Smooth muscle cell (in vitro differentiated cells): ENCODE results near the gene RAPGEF3. TPM values are rescaled to one million over a fixed set of nuclear protein-coding genes. Genes with fewer than 3 reads are reported as not detected.

Experiments
- DNase-seq: peaks from one replicate; lab custom pipeline; 2025; ENCODE audit not compliant: unreplicated experiment; lab: John Stamatoyannopoulos, UW
- H2AFZ ChIP-seq: fragments of 200-600 bp; sonication (generic); 2 replicates; pipeline ENCODE4 v1.6.0; 2016; ENCODE audit warnings: antibody characterized with exemption, low read depth, mild to moderate bottlenecking
- H3F3A ChIP-seq: fragments of 200-600 bp; sonication (generic); 2 replicates; pipeline ENCODE4 v1.6.0; 2017; ENCODE audit warnings: antibody characterized with exemption, low read depth
- H3K27ac ChIP-seq: fragments of 200-600 bp; sonication (generic); 2 replicates; pipeline ENCODE4 v1.5.1; 2016; ENCODE audit warnings: low read depth, mild to moderate bottlenecking
- H3K27me3 ChIP-seq: fragments of 200-600 bp; sonication (generic); 2 replicates; pipeline ENCODE4 v1.6.1; 2016; ENCODE audit warnings: low read depth, mild to moderate bottlenecking
- H3K36me3 ChIP-seq: fragments of 200-600 bp; sonication (generic); 2 replicates; pipeline ENCODE4 v1.5.1; 2016; ENCODE audit warnings: low read depth
- H3K4me1 ChIP-seq: fragments of 200-600 bp; sonication (generic); 2 replicates; pipeline ENCODE4 v1.5.1; 2016; ENCODE audit warnings: low read depth
- H3K4me2 ChIP-seq: fragments of 200-600 bp; sonication (generic); 2 replicates; pipeline ENCODE4 v1.6.0; 2016; ENCODE audit warnings: mild to moderate bottlenecking
- H3K4me3 ChIP-seq: fragments of 200-600 bp; sonication (generic); 2 replicates; pipeline ENCODE4 v1.5.1; 2016; ENCODE audit warnings: mild to moderate bottlenecking
- H3K79me2 ChIP-seq: fragments of 200-600 bp; sonication (generic); 2 replicates; pipeline ENCODE4 v1.6.0; 2016; ENCODE audit warnings: low read depth, mild to moderate bottlenecking
- H3K9ac ChIP-seq: fragments of 200-600 bp; sonication (generic); 2 replicates; pipeline ENCODE4 v1.6.0; 2016; ENCODE audit warnings: low read depth
- H3K9me3 ChIP-seq: fragments of 200-600 bp; sonication (generic); replicated peaks from 2 replicates; pipeline ENCODE4 v1.5.1; 2016; ENCODE audit warnings: low read depth
- H4K20me1 ChIP-seq: fragments of 200-600 bp; sonication (generic); 2 replicates; pipeline ENCODE4 v1.6.0; 2016; ENCODE audit warnings: low read depth
- WGBS: methylation state at CpG from one replicate; pipeline ENCODE4 v1.1.7; 2016; ENCODE audit warnings: low lambda C conversion rate; 5-methylcytosine and 5-hydroxymethylcytosine counted together
- polyA plus RNA-seq: library from polyadenylated mRNA; unstranded; fragments of >200 nt; fragmentation: Nextera tagmentation; extraction: Ambion mirVana; gene quantifications from 2 replicates; pipeline ENCODE4 v1.2.1, GENCODE V29; 2016
- total RNA-seq: library from RNA; depleted of rRNA; stranded (reverse); fragments of >200 nt; gene quantifications from 2 replicates; pipeline ENCODE4 v1.2.3, GENCODE V29; 2014
- TF ChIP-seq, protein P1 (sequence below): fragments of 200-600 bp; sonication (generic); IDR thresholded peaks from 2 replicates; pipeline ENCODE4 v1.5.1; 2017; ENCODE audit warnings: borderline replicate concordance, mild to moderate bottlenecking, antibody characterized with exemption; ENCODE audit not compliant: insufficient read depth, poor library complexity, severe bottlenecking

Gene RAPGEF3
- total and polyA plus RNA-seq, 2 experiments from 2014 or later = 1.9 to 5.6 TPM

DNA sequence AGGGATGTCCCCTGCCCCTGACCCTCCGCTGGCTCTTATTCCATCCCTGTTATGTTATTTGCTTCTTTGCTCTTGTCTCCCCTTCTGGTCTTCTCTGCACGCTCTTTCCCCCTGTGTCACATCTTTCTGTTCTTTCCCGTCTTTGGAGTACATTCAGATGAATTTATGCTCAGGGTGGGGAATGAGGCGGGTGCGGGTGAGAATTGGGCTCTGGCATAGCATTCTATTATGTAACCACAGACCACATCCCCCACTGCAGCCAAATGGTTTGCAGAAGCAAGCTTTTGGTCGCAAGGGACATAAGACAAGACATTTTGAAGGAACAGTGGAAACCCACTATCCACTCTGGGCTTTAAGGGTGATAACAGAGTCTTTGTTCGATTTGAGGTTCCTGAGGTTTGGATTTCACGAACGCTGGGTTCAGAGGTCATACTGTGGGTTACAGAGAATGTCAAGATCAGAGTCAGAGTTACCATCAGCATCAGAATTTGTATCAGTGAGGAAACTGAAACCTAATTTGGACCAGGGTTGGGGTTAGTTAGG lies 37.2 kb downstream of the RAPGEF3 start:
- 90% methylated on average over 9 of the region's 9 CpGs for WGBS
- Histone ChIP-seq H3K27me3 (no peaks in the 10 kb centered on the region), H3K36me3 (no peaks in the 10 kb centered on the region), H3K79me2 (no peaks in the 10 kb centered on the region), H4K20me1 (no peaks in the 10 kb centered on the region), H3K9me3 (no peaks in the 10 kb centered on the region), H3F3A (no peaks in the 10 kb centered on the region), H3K27ac (no peak overlapping the region), H2AFZ (no peak overlapping the region), H3K9ac (no peak overlapping the region), H3K4me3 (no peak overlapping the region), H3K4me1 (peaks cover 4% of the 10 kb centered on the region), H3K4me2 (no peak overlapping the region)
- TF ChIP-seq, protein P1, sequence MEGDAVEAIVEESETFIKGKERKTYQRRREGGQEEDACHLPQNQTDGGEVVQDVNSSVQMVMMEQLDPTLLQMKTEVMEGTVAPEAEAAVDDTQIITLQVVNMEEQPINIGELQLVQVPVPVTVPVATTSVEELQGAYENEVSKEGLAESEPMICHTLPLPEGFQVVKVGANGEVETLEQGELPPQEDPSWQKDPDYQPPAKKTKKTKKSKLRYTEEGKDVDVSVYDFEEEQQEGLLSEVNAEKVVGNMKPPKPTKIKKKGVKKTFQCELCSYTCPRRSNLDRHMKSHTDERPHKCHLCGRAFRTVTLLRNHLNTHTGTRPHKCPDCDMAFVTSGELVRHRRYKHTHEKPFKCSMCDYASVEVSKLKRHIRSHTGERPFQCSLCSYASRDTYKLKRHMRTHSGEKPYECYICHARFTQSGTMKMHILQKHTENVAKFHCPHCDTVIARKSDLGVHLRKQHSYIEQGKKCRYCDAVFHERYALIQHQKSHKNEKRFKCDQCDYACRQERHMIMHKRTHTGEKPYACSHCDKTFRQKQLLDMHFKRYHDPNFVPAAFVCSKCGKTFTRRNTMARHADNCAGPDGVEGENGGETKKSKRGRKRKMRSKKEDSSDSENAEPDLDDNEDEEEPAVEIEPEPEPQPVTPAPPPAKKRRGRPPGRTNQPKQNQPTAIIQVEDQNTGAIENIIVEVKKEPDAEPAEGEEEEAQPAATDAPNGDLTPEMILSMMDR = no peak
- DNase-seq = no peak

DNA sequence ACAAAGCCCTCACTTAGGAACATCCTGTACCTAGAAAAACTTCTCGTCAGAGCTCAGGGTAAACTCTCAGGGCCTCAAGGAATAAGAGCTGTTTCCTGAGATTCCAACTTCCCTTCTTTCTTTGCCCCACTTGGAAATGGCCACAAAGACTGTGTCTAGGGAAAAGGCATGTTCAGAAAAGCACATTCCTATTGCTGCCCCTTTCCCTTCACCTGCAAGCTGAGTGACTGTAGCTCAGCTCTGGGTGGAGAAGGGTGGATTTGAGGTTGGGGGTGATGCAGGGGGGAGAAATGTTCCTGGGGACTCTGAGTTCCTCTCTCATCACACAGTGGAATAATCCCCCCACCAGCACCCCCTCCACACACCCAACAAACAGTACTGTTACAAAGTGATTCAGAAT lies 40.1 kb downstream of the RAPGEF3 start:
- H3F3A ChIP-seq = no peaks in the 10 kb centered on the region
- no peak for DNase-seq

DNA sequence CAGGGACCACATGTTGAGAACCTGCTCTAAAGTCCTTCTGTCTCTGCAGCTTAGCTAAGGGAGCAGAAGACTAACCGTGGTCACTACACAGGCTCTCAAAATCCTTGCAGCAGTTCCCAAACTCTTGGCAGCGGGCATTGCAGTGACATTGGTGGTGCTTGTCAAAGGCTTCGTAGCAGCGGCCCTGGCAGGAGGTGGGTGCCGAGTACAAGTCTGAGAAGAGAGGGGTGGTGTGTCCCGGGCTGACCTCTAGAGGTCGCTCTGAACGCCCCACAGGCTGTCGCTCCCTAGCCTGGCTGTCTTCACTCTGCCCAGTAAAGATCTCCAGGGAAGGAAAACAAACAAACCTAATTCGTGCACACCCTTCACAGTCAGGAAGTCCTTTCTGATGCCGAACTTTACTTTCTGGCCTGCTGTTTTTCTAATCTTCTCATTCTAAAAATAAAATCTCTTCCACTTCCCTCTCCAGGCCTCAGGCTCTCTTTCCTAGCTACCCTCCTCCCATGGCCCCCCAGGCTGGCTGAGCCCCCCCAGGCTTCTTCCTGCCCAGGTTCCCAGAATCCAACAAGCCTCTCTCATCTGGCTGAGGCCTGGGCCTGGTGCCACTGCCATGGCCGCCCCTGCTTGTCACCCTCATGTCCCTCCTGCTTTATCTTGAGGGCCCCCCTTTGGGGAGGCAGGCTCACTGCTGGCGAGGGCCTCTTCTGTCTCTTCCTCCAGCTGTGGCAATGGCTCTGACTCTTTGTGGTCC lies 41.1 kb downstream of the RAPGEF3 start:
- Histone ChIP-seq H3F3A (no peaks in the 10 kb centered on the region), H3K4me2 (peak overlapping the region; percentile 33), H3K27me3 (no peaks in the 10 kb centered on the region), H3K9me3 (no peaks in the 10 kb centered on the region), H3K27ac (peak overlapping the region; percentile 47), H2AFZ (peak overlapping the region; percentile 35), H3K36me3 (no peaks in the 10 kb centered on the region), H4K20me1 (no peaks in the 10 kb centered on the region), H3K79me2 (no peaks in the 10 kb centered on the region), H3K9ac (peak overlapping the region; percentile 20), H3K4me3 (no peak overlapping the region), H3K4me1 (peaks cover 4% of the 10 kb centered on the region)
- TF ChIP-seq, protein P1 = peak; percentile 76
- 22% methylated on average over 13 of the region's 13 CpGs for whole genome bisulfite sequencing
- DNase-seq = peak; percentile 38

More for the DNA sequence above, 40.1 kb downstream of the RAPGEF3 start:
- TF ChIP-seq, protein P1 = no peak
- no peaks in the 10 kb centered on the region for H3K9me3 ChIP-seq
- H3K36me3 ChIP-seq = no peaks in the 10 kb centered on the region
- no peaks in the 10 kb centered on the region for H3K27me3 ChIP-seq
- H3K4me3 ChIP-seq = no peak overlapping the region
- H3K9ac ChIP-seq = no peak overlapping the region
- peaks cover 4% of the 10 kb centered on the region for H3K4me1 ChIP-seq
- no peaks in the 10 kb centered on the region for H3K79me2 ChIP-seq
- H3K27ac ChIP-seq = no peak overlapping the region
- no peak overlapping the region for H3K4me2 ChIP-seq
- no peak overlapping the region for H2AFZ ChIP-seq
- H4K20me1 ChIP-seq = no peaks in the 10 kb centered on the region
- 90% methylated on average over 1 of the region's 1 CpG for WGBS
